HG02623 (cell line): ENCODE measurements around the gene HERC2.

ENCODE experiments used
- ATAC-seq: cut with Tn5 transposase; IDR thresholded peaks from one replicate; pipeline ENCODE4 v1.9.1; 2021; ENCODE audit warnings: moderate library complexity; ENCODE audit not compliant: unreplicated experiment

The HERC2 gene

DNA sequence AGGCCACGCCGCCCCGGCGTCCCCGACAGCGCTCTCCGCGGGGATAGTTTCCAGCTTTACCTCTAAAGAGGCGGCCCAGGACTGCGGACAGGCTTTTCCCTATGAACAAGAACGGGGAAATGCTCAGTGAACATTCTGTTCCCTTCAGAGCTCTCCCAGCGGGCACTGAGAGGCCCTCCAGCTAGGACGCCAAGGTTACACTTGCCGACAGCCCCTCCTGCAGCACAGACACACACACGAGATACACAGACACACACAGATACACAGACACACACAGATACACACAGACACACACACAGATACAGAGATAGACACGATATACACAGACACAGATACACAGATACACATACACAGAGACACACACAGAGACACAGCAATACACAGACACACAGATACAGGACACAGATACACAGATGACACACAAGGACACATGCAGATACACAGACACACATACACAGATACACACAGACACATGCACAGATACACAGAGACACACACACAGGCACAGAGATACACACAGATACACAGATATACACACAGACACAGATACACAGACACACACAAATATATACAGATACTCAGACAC is 222.3 kb downstream of the HERC2 start:
- ATAC-seq: no peak

DNA sequence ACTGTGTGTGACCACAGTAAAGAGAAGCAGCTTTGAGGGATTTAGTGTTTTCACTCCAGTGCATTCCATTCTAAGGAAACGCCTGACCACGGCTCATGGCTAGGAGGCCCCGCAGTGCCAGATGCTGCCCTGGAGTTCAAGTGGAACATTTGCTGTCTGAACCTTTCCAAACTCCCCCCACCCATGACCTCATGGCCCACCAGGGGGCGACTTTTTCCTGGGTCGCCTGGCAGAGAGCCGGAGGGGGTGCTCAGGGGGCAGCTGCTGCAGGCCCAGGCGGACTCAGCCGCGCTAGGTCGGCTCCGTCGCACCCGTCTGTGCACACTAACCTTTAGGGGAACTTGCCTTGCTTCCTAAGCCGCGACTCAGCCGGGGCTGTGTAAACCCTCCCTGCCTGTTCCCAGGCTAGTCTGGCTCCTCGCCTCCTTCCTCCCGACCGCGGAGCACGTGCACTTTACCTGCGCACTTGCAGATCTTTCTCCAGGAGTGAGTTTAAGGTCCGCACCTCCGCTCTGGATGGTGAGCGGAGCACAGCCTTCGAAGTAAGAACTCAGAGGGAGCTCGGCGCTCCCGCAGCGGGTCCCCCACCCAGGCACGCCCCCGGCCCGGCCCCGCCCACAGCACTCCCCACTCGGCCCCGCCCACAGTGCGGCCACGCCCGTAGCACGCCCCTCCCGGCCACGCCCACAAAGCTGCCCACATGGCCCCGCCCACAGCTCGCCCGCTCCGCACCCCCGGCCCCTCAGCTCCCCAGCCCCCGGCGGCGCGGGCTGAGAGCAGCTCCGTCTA is 223.0 kb downstream of the HERC2 start, which contains the start of gene OCA2:
Gene OCA2, minus strand, starts transcription at position 550 of the 789 bp plus-strand sequence. CDS start 17,441 bp downstream, outside the sequence.
- ATAC-seq: no peak

- no peak for ATAC-seq
Observed at GRCh38 chr15:28098360-28098765, 223.6 kb downstream of the HERC2 start.

GRCh38 chr15:28097656-28098359 is 224.2 kb downstream of the HERC2 start:
- no peak for ATAC-seq

DNA sequence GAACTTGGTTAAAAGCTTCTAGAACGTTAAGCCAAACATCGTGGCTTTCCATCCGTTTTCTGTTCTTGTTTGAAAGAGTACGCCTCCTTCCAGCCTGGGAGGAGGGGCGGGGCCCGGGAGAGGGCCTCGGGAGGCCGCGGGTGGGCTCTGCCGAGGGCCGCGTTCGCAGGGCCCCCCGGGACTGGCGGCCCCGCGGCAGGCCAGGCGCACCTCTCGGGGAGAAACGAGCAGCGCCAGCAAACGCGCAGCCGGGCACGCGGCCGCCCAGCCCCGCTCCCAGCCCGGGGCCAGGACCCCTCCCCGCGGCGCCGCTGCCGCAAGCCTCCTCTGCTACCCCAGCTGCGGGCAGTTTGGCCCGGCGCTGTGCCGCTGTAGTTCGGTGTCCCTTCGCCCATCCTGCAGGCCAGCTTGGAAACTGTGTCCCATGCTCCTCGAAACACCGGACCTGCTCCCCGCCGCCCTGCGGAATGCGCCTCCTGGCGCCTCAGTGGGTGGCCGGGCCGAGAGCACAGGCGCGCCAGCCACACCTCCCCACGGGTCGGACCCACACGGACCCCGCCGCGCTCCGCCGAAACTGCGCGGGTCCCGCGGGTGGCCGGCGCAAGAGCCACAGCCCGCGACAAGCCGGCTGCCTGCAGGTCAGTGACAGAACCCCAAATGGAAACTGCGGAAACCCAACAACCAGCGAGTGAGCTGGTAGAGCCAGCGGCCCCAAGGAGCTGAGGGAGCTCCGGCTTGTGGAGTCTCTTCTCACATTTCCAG is 225.1 kb downstream of the HERC2 start:
- no peak for ATAC-seq

- peak; percentile 5 for ATAC-seq
Observed at GRCh38 chr15:28096411-28096669, 225.6 kb downstream of the HERC2 start.

- no peak for ATAC-seq
Observed at GRCh38 chr15:28094732-28095521, 227.1 kb downstream of the HERC2 start.

- ATAC-seq: no peak
Observed at GRCh38 chr15:28093752-28094535, 228.0 kb downstream of the HERC2 start.

DNA sequence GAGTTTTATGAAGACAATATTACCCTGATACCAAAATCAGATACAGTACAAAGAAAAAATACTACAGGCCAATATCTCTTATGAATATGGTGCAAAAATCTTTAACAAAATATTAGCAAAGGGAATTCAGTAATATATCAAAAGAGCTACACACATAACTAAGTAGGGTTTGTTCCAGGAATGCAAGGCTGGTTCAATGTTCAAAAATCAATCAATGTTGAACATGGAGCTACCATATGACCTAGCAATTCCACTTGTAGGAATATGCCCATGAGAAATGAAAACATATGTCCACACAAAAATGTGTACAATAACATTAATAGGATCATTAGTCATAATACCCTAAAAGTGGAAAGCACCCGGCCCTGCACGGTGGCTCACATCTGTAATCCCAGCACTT is 230.7 kb downstream of the HERC2 start:
- no peak for ATAC-seq

DNA sequence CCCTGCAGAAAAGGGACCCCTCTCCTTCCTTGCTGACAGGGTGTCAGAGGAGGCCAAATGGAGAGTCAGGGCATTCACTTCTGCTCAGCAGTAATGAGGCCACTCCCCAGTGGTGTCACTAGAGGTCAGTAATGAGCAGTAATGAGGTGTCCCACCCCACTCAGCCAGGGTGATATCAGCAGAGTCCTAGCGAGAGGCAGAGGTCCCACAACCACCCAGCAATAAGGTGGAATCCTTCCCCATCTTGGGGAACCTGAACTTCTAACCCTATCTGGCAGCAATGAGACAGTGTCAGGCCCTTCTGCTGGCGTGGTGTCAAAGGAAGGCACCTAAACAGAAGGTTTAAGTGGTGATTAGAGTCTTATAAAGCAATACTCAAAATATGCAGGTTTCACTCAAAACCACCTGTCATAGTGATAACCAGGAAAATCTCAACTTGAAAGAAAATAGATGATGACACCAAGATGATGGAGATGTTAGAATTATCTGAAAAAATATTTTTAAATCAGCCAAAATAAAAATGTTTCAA is 235.7 kb downstream of the HERC2 start:
- peak; percentile 99 for ATAC-seq

GRCh38 chr15:28085489-28086174 is 236.3 kb downstream of the HERC2 start:
- ATAC-seq: no peak

DNA sequence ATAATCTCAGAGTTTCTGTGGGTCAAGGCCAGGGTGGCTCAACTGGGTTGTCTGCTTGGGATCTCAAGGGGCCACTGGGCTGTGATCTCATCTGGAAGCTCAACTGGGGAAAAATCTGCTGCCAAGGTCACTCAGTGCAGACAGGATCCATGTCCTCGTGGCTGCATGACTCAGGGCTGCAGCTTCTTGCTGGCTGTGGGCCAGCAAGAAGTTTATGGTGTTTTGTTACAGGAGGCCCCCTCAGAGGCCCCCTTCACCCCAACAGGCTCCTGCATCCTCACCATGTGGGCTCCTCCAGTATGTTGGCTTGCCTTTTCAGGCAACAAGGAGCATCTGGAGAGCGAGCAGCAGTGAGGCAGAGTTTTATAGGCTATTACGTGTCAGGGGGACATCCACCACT is 237.4 kb downstream of the HERC2 start:
- ATAC-seq: no peak

GRCh38 chr15:28082891-28083684 is 238.9 kb downstream of the HERC2 start:
- no peak for ATAC-seq

DNA sequence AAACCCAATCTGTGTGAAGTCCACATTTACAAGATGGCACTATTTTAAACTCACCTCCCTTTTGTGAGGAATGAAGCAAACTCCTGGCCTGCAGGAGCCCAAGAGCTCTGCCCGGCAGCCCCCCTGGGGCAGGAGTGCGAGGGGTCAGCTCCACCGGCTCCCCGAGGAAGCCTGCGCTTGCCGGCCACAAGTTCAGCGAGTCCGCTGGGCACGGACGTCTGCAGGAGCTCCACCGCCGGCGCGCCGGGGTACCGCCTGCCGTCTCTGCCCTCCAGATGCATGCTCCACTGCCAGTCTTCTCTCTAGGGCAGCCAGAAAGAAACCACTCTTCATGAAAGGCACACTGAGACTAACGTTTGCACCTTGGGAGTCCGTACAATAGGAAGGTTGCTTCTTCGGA is 240.4 kb downstream of the HERC2 start:
- no peak for ATAC-seq

GRCh38 chr15:28080386-28080785 is 241.6 kb downstream of the HERC2 start:
- no peak for ATAC-seq

- no peak for ATAC-seq
Observed at GRCh38 chr15:28079313-28079969, 242.5 kb downstream of the HERC2 start.

- ATAC-seq: no peak
Observed at GRCh38 chr15:28078191-28078719, 243.7 kb downstream of the HERC2 start.
